Activated CD8-positive, alpha-beta memory T cell treated with anti-CD3 and anti-CD28 coated beads, Interleukin-2, amount 50 U/mL, for 24 hours (primary cell): ENCODE results near the gene RP2.

Source experiments
- DNase-seq: peaks from one replicate; pipeline ENCODE4 v3.0.0-alpha.2; 2020; ENCODE audit errors: extremely low read depth

RP2 gene

GRCh38 chrX:46844913-46845312 is 8.1 kb downstream of the RP2 start:
- DNase-seq: no peak

GRCh38 chrX:46849933-46850332 is 13.1 kb downstream of the RP2 start:
- no peak for DNase-seq

DNA sequence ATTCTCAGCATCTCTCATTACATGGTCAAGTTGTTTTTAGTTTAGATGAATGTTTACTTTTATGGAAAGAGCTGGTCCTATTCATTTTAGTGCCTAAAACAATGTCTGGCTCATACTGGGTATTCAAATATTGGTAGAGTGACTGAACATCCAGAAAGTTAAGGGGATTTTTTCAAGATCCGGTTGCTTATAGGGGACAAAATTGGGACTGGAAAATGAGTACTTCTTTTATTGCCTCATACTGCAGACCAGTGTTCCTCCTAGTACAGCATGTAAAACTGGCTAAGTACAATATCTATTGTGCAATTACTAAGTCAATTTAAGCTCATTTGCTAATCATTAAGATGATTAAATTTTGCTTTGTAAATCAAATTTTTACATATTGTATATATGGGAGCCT is 13.9 kb downstream of the RP2 start:
- no peak for DNase-seq

DNA sequence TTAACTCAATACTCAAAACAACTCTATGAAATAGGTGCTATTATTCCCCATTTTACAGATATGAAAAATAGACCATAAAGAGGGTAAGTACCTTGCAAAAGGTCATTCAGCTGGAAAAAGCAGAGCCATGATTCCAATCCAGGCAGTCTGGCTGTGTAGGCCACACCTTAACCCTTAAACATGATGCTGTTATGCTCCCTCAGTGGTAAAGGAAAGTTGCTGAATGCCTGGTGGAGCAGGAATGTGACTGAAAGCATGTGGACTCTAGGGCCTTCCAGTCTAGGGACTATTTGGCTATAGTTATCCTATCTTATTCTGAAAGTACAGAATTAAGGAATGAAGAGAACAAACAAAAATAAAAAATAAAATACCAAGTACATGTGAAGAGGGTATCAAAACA is 19.6 kb downstream of the RP2 start:
- no peak for DNase-seq

DNA sequence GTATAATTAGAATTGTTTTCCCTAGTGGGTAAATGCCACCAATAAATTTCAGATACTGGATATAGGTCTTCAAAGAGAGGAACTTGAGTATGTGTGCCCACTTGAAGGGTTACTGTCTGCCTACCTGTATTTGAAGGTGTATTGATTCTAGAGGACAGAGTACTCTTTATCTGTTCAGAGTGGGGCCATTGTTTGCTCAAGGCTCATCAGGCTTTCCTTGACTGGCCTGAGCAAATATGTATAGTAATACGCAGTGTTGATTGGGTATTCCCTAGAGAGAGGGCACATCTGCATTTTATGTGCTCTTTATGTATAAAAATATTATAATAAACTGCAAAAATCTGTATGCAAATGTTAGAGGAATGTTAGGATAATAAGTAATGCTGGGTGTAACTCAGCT is 23.7 kb downstream of the RP2 start:
- no peak for DNase-seq

GRCh38 chrX:46863072-46863471 is 26.2 kb downstream of the RP2 start:
- DNase-seq: no peak

DNA sequence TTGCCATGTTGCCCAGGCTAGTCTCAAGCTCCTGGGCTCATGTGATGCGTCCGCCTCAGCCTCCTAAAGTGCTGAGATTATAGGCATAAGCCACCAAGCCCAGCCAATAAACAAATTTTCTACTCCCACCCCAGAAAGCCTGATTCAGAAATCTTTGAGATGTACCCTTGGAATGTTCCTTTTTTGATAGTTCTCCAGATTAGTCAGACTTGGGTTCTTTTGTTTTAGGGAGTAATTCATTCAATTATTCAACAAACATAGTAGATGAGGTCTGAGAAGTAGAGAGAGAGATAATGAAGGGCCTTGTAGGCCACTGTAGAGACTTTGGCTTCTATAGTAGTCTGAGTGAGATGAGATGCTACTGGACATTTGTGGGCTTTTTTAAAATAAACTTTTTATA is 27.8 kb downstream of the RP2 start:
- DNase-seq: no peak

GRCh38 chrX:46865281-46865680 is 28.4 kb downstream of the RP2 start:
- DNase-seq: no peak

DNA sequence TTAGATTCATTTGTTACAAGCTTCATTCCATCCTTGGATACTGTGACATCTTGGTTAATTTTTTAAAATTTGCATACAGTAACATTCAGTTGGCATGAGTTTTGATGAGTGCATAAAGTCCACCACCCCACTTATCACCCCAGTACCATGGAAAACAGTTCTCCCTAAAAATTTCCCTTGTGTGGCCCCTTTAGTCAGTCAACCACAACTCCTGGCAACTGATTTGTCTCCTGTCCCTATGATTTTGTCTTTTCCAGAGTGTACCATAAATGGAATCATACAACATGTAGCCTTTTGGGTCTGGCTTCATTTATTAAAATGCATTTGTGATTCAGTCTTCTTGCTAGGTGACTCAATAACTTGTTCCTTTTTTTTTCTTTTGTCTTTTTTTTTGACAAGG is 29.9 kb downstream of the RP2 start:
- no peak for DNase-seq

- no peak for DNase-seq
Observed at GRCh38 chrX:46873746-46874145, 36.9 kb downstream of the RP2 start.

GRCh38 chrX:46876901-46877300 is 40.1 kb downstream of the RP2 start:
- no peak for DNase-seq

DNA sequence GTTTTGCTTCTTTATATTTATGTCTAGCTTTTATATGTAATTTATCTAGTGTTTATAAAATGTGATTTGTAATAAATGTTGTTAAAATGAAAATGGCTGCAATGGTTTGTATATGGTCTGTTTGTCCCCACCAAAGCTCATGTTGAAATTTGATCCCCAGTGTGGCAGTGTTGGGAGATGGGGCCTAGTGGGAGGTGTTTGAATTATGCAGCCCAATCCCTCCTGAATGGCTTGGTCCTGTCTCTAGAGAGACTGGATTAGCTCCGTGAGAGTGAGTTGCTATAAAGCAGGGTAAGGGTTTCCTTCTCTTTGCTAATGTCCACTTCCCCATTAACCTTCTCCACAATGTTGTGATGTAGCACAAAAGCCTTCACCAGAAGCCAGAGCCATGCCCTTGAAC is 45.4 kb downstream of the RP2 start:
- no peak for DNase-seq

- DNase-seq: no peak
Observed at GRCh38 chrX:46884799-46885198, 48.0 kb downstream of the RP2 start.

- no peak for DNase-seq
Observed at GRCh38 chrX:46898207-46898606, 61.4 kb downstream of the RP2 start.

- DNase-seq: peak; percentile 5
Observed at GRCh38 chrX:46903458-46904242, 66.8 kb downstream of the RP2 start.

DNA sequence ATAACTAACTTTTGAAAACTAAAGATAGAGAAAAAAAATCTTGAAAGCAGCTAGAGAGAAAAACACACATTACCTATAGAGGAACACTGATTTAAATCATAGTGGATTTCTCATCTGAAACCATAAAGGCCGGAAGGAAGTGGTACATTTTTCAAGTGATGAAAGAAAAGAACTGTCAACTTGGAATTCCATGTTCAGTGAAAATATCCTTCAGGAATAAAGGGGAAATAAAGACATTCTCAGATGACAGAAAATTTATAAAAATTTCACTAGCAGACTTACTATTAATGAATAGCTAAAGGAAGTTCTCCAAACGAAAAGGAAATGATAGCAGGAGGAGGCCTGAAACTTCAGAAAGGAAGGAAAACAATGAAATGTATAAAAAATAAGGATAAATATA is 67.8 kb downstream of the RP2 start:
- DNase-seq: no peak

- DNase-seq: no peak
Observed at GRCh38 chrX:46910415-46910814, 73.6 kb downstream of the RP2 start.

- no peak for DNase-seq
Observed at GRCh38 chrX:46912098-46912602, 75.3 kb downstream of the RP2 start, which contains the start of gene JADE3. Gene JADE3, plus strand, starts transcription at chrX:46912421. Its CDS starts 72,474 bp downstream, at chrX:46984895.

GRCh38 chrX:46912603-46913491 is 76.0 kb downstream of the RP2 start:
- no peak for DNase-seq

GRCh38 chrX:46913667-46914066 is 76.8 kb downstream of the RP2 start:
- no peak for DNase-seq

- no peak for DNase-seq
Observed at GRCh38 chrX:46916273-46916672, 79.4 kb downstream of the RP2 start.

DNA sequence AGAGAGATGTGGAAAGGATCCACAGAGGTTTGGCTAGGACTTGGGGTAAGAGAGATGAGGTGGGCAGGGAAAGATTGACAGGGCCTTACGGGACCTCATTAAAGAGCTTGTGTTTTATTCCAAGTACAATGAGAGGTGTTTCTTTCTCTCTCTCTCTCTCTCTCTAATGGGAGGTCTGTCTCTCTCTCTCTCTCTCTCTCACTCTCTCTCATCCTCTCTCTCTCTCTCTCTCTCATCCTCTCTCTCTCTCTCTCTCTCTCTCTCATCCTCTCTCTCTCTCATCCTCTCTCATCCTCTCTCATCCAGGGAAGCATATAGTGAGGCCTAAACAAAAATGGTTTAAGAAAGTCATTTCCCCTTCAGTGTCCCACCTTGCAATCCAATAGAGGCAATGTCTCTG is 80.8 kb downstream of the RP2 start:
- no peak for DNase-seq

- DNase-seq: no peak
Observed at GRCh38 chrX:46918434-46918833, 81.6 kb downstream of the RP2 start.
